HCT116 (cell line): ENCODE data around the gene NAA60. TPM values are rescaled to one million over a fixed set of nuclear protein-coding genes. Genes with fewer than 3 reads are reported as not detected.

Experiments used
- ATAC-seq: fragments of 200-7000 bp; cut with Tn5 transposase; 2 replicates; pipeline ENCODE4 v1.9.1; 2020; ENCODE audit warnings: mild to moderate bottlenecking, moderate library complexity
- BruUV-seq: library from RNA; stranded (reverse); fragments of 400-500 nt; replicated peaks from 2 replicates; lab custom pipeline; 2021; lab: Mats Ljungman, UMichigan
- CTCF ChIA-PET: fragments of 300-600 bp; sonication (Branson Sonifier 250); formaldehyde crosslinking; loops from one replicate; lab custom pipeline; 2021; ENCODE audit warnings: antibody characterized with exemption; lab: Charles Lee
- POLR2A ChIA-PET: fragments of 300-600, 350-600 bp; sonication (Branson Sonifier 250); formaldehyde crosslinking; loops from one replicate; lab custom pipeline; 2021; ENCODE audit warnings: antibody characterized with exemption; lab: Charles Lee
- RAD21 ChIA-PET, 2 experiments: fragments of 300-600 bp; sonication (Branson Sonifier 250); formaldehyde crosslinking; loops; one replicate each; lab custom pipeline; 2023; ENCODE audit warnings: low total read pairs in 2 of 2; ENCODE audit not compliant: uncharacterized antibody in 2 of 2, unreplicated experiment in 2 of 2, low non-redundant PET in 1 of 2; lab: Charles Lee
- DNase-seq: peaks from one replicate; pipeline ENCODE4 v3.0.0-alpha.2; 2010; ENCODE audit warnings: low read depth, low spot score
- H2AFZ ChIP-seq: fragments of 200-600 bp; shearing (Covaris generic), sonication (generic); 2 replicates; pipeline ENCODE4 v1.6.1; 2017; ENCODE audit warnings: low read depth, mixed run types, mixed read lengths, antibody characterized with exemption, low read length; ENCODE audit not compliant: poor library complexity, severe bottlenecking
- H3K27ac ChIP-seq: 2 replicates; pipeline ENCODE4 v1.5.1; 2012; ENCODE audit warnings: low read depth, low read length
- H3K27me3 ChIP-seq: fragments of 200-600 bp; sonication (generic); 2 replicates; pipeline ENCODE4 v1.6.1; 2016; ENCODE audit warnings: mixed run types, low read length, mixed read lengths; ENCODE audit not compliant: insufficient read depth
- H3K36me3 ChIP-seq, 2 experiments: fragments of 200-500 bp in 1 of 2; fragments of 200-600 bp in 1 of 2; sonication (Bioruptor generic) in 1 of 2; sonication (generic) in 1 of 2; 2 replicates each; pipeline versions ENCODE4 v1.5.1 to v1.6.1; 2014 to 2016; ENCODE audit warnings: low read length in 2 of 2, inconsistent platforms in 1 of 2, mixed read lengths in 1 of 2, mixed run types in 1 of 2; ENCODE audit not compliant: insufficient read depth in 2 of 2, control insufficient read depth in 1 of 2
- H3K4me1 ChIP-seq, 2 experiments: fragments of 200-600 bp in 1 of 2; sonication (generic) in 1 of 2; 2 replicates each; pipeline versions ENCODE4 v1.5.1 to v1.6.1; 2012 to 2017; ENCODE audit warnings: low read length in 2 of 2, inconsistent platforms in 1 of 2, mild to moderate bottlenecking in 1 of 2, mixed read lengths in 1 of 2, mixed run types in 1 of 2, moderate library complexity in 1 of 2; ENCODE audit not compliant: insufficient read depth in 2 of 2, control insufficient read depth in 1 of 2
- H3K4me2 ChIP-seq: fragments of 200-600 bp; sonication (generic); 2 replicates; pipeline ENCODE4 v1.6.1; 2017; ENCODE audit warnings: mixed run types, low read length, mixed read lengths
- H3K4me3 ChIP-seq, 2 experiments: fragments of 200-600 bp in 1 of 2; sonication (generic) in 1 of 2; replicated peaks in 1 of 2; 2 replicates each; pipeline ENCODE4 v1.5.1; 2011 to 2016; ENCODE audit warnings: low read length in 2 of 2, control low read depth in 1 of 2, low read depth in 1 of 2, mild to moderate bottlenecking in 1 of 2, mixed read lengths in 1 of 2, mixed run types in 1 of 2
- H3K79me2 ChIP-seq: fragments of 200-600 bp; sonication (generic); 2 replicates; pipeline ENCODE4 v1.6.1; 2017; ENCODE audit warnings: mild to moderate bottlenecking, mixed run types, low read length, moderate library complexity, mixed read lengths; ENCODE audit not compliant: insufficient read depth
- H3K9ac ChIP-seq: fragments of 200-600 bp; sonication (generic); 2 replicates; pipeline ENCODE4 v1.6.1; 2016; ENCODE audit warnings: low read length, mixed read lengths
- H3K9me2 ChIP-seq: fragments of 200-600 bp; sonication (generic), shearing (Covaris generic); 2 replicates; pipeline ENCODE4 v1.6.1; 2017; ENCODE audit warnings: mixed run types, mild to moderate bottlenecking, moderate library complexity; ENCODE audit not compliant: insufficient read depth
- H3K9me3 ChIP-seq, 2 experiments: fragments of 200-500 bp in 1 of 2; fragments of 200-600 bp in 1 of 2; sonication (Bioruptor generic) in 1 of 2; sonication (generic) in 1 of 2; 2 replicates each; pipeline ENCODE4 v1.6.1; 2014 to 2017; ENCODE audit warnings: low read length in 2 of 2, mixed read lengths in 2 of 2, inconsistent platforms in 1 of 2, low read depth in 1 of 2, mild to moderate bottlenecking in 1 of 2, mixed run types in 1 of 2, moderate library complexity in 1 of 2; ENCODE audit not compliant: control insufficient read depth in 1 of 2, insufficient read depth in 1 of 2
- H4K20me1 ChIP-seq: fragments of 200-600 bp; sonication (generic), shearing (Covaris generic); 2 replicates; pipeline ENCODE4 v1.6.1; 2017; ENCODE audit warnings: mixed run types, mild to moderate bottlenecking, moderate library complexity; ENCODE audit not compliant: insufficient read depth
- ATF3 ChIP-seq: IDR thresholded peaks from 2 replicates; pipeline ENCODE4 v1.6.1; 2012
- CEBPB ChIP-seq: IDR thresholded peaks from 2 replicates; pipeline ENCODE4 v1.6.1; 2012; ENCODE audit warnings: low read depth
- ELF1 ChIP-seq: IDR thresholded peaks from 2 replicates; pipeline ENCODE4 v1.6.1; 2012; ENCODE audit warnings: low read depth, borderline replicate concordance
- EZH2phosphoT487 ChIP-seq: fragments of 200-600 bp; IDR thresholded peaks from 2 replicates; pipeline ENCODE4 v1.6.1; 2018; ENCODE audit warnings: antibody characterized with exemption, borderline replicate concordance
- JUND ChIP-seq: IDR thresholded peaks from 2 replicates; pipeline ENCODE4 v1.6.1; 2012
- MAX ChIP-seq: IDR thresholded peaks from 2 replicates; pipeline ENCODE4 v1.6.1; 2012
- SP1 ChIP-seq: IDR thresholded peaks from 2 replicates; pipeline ENCODE4 v1.6.1; 2012; ENCODE audit warnings: low read depth
- SRF ChIP-seq: IDR thresholded peaks from 2 replicates; pipeline ENCODE4 v1.6.1; 2012; ENCODE audit warnings: low read depth
- ZFX ChIP-seq: fragments of 450-650 bp; IDR thresholded peaks from 2 replicates; pipeline ENCODE4 v1.6.1; 2017
- ZNF274 ChIP-seq: fragments of 200-500 bp; sonication (Bioruptor generic); IDR thresholded peaks from 2 replicates; pipeline ENCODE4 v1.6.1; 2014; ENCODE audit warnings: mild to moderate bottlenecking, low read depth, low read length, inconsistent platforms
- intact Hi-C: fragments of 100-400 bp; cut with micrococcal nuclease; formaldehyde crosslinking; loops from 2 replicates; pipeline ENCODE4 v1.10.0; 2022
- total RNA-seq: library from RNA; stranded (reverse); gene quantifications from one replicate; pipeline ENCODE4 v1.2.1, GENCODE V29; 2021; ENCODE audit not compliant: unreplicated experiment

NAA60 gene
- total RNA-seq, 1 experiment from 2014 or later, result 32.2 TPM

- Histone ChIP-seq H3K36me3 (peaks cover 15 to 20% of the 10 kb centered on the region in 2 experiments; a peak in 3 of 4 replicates), H4K20me1 (no peaks in the 10 kb centered on the region), H3K9me3 (no peaks in the 10 kb centered on the region), H3K9ac (no peak overlapping the region), H3K27me3 (no peaks in the 10 kb centered on the region), H2AFZ (no peak overlapping the region), H3K79me2 (peaks cover 10% of the 10 kb centered on the region; the same call in 1 of the 2 replicates), H3K9me2 (no peaks in the 10 kb centered on the region), H3K4me3 (no peak overlapping the region), H3K4me2 (no peak overlapping the region), H3K4me1 (no peaks in the 10 kb centered on the region), H3K27ac (no peak overlapping the region)
- CTCF ChIA-PET, result no interaction called here
- DNase-seq (no peak), ATAC-seq (peak; percentile 25; the same call in 1 of the 2 replicates)
- no TSS peak for BruUV-seq
- no peak for TF ChIP-seq SP1
- no peak for TF ChIP-seq ATF3
- no peak for TF ChIP-seq ZNF274
- TF ChIP-seq ZFX, result no peak
- no peak for TF ChIP-seq SRF
- no peak for TF ChIP-seq JUND
- no peak for TF ChIP-seq EZH2phosphoT487
- no peak for TF ChIP-seq MAX
- no peak for TF ChIP-seq ELF1
- RAD21 ChIA-PET, result no interaction called here
- POLR2A ChIA-PET, result no interaction called here
- intact Hi-C loops, result no loop called here
Observed at GRCh38 chr16:3485821-3486505, 42.5 kb downstream of the NAA60 start.

- intact Hi-C loops, result no loop called here
- H3K27ac ChIP-seq, result no peak overlapping the region
- no peaks in the 10 kb centered on the region for H3K27me3 ChIP-seq
- H3K9ac ChIP-seq, result no peak overlapping the region
- POLR2A ChIA-PET, result no interaction called here
- BruUV-seq, result no TSS peak
- no peak overlapping the region for H3K4me2 ChIP-seq
- H2AFZ ChIP-seq, result no peak overlapping the region
- no peak for TF ChIP-seq CEBPB
- TF ChIP-seq JUND, result no peak
- TF ChIP-seq ZFX, result no peak
- TF ChIP-seq, all 23 proteins: peak for 0
- Histone ChIP-seq H3K9me2 (no peaks in the 10 kb centered on the region), H3K4me1 (no peaks in the 10 kb centered on the region), H3K9me3 (no peaks in the 10 kb centered on the region), H3K4me3 (no peak overlapping the region), H3K36me3 (peaks cover 15 to 20% of the 10 kb centered on the region in 2 experiments; a peak in 3 of 4 replicates), H3K79me2 (peaks cover 4% of the 10 kb centered on the region; the same call in 1 of the 2 replicates), H4K20me1 (no peaks in the 10 kb centered on the region)
- ATAC-seq, result no peak
- no peak for DNase-seq
- CTCF ChIA-PET, result no interaction called here
- RAD21 ChIA-PET, result no interaction called here
Observed at GRCh38 chr16:3486506-3487215, 43.2 kb downstream of the NAA60 start.
